ENCODE measurements around the gene BMPR1B. TPM values are rescaled to one million over a fixed set of nuclear protein-coding genes. Genes with fewer than 3 reads are reported as not detected.

The BMPR1B gene
- polyA plus RNA-seq, 6 donors from 2014 or later, result not detected

DNA sequence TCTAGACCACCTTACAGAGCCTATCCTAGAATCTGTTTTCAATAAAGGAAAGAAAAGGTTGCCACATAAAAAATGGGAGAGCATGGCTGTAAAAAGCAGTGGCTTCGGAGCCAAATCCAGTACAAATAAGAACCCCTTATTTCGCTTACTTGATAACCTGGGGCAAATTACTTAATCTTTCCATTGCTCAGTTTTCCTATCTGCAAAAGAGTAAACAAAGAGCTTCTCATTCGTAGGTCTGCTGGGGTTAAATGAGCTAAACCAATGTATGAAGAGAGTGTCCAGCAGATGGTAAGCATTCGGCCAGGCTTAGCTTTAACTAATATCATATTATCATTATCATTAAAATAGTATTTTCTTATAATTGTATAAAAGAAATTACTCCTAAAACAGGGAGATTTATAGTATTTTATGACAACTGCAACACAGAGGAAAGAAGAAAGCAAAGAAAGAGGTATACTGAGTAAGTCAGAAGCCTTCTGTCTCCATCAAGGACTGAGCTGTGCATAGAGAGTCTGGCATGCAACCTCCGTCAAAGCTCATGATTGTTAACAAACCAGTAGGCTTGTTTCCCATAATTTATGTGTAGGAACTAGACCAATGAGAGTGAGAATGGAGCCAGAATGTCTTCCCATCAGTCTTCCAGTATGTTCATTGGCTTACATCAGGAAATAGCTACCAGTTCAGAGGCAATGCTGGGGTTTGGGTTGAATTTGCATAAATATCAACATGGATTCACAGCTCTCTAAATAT lies 426.1 kb downstream of the BMPR1B start:
- H3K4me3 Mint-ChIP-seq, result no peak overlapping the region
- H3K4me1 Mint-ChIP-seq, result no peaks in the 10 kb centered on the region
- H3K27ac Mint-ChIP-seq, result no peak overlapping the region
- DNase-seq (no peak), ATAC-seq (ENCODE audit: low read depth in 2 of 2) (no peak)
- H3K36me3 Mint-ChIP-seq, result no peaks in the 10 kb centered on the region
- peaks cover 0 to 2% (median 0%) of the 10 kb centered on the region in 7 donors for H3K9me3 Mint-ChIP-seq
- peaks cover 0 to 6% (median 0%) of the 10 kb centered on the region in 3 donors for H3K27me3 Mint-ChIP-seq

- Mint-ChIP-seq H3K9me3 (peaks cover 0 to 7% (median 0%) of the 10 kb centered on the region in 7 donors), H3K27ac (no peak overlapping the region), H3K4me1 (no peaks in the 10 kb centered on the region), H3K36me3 (no peaks in the 10 kb centered on the region), H3K4me3 (no peak overlapping the region), H3K27me3 (no peaks in the 10 kb centered on the region)
- ATAC-seq (ENCODE audit: low read depth in 2 of 2), result no peak
- DNase-seq, result no peak
These were observed 428.9 kb downstream of the BMPR1B start for GRCh38 chr4:95186666-95187065.

- Mint-ChIP-seq H3K27me3 (peaks cover 0 to 2% (median 0%) of the 10 kb centered on the region in 3 donors), H3K4me1 (no peaks in the 10 kb centered on the region), H3K27ac (no peak overlapping the region), H3K36me3 (no peaks in the 10 kb centered on the region), H3K4me3 (no peak overlapping the region), H3K9me3 (peaks cover 0 to 12% (median 6%) of the 10 kb centered on the region in 7 donors)
- DNase-seq (no peak), ATAC-seq (ENCODE audit: low read depth in 2 of 2) (no peak)
These were observed 431.1 kb downstream of the BMPR1B start for GRCh38 chr4:95188701-95189370.

DNA sequence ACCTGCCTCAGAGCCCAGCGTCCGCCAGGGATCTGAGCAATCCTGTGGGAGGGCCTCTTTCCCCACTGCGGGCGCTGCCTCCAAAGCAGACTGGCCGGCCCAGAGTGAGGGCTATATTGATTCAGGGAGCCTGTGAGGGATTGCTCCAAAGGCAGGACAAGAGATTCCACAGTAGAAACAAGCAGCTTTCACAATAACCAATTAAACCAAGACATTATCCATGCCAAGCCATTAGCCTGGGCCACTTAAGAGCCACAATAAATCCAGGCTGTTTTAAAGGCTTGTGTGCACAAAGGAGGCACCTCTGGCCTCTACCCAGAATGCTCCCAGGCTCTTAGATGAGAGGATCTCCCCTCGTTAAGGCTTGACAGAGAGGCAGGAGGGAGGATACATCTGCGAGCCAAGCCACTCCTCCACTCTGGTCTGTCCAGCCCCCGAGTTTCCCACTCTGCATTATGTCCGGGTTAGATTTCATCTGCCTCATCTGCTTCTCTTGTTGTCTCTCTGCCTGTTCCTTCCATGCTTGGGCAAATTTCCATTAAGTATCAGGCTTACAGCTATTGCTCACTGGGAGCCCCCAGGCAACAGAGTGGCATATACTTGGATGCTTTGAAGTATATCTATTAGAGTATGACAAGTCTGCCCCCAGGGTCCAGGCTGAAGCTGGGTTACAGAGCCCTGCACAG lies 433.1 kb downstream of the BMPR1B start:
- no peak overlapping the region for H3K4me3 Mint-ChIP-seq
- ATAC-seq (ENCODE audit: low read depth in 2 of 2) (no peak), DNase-seq (no peak)
- peaks cover 0 to 14% (median 4%) of the 10 kb centered on the region in 7 donors for H3K9me3 Mint-ChIP-seq
- no peaks in the 10 kb centered on the region for H3K36me3 Mint-ChIP-seq
- H3K4me1 Mint-ChIP-seq, result no peaks in the 10 kb centered on the region
- H3K27me3 Mint-ChIP-seq, result peaks cover 0 to 4% (median 0%) of the 10 kb centered on the region in 3 donors
- no peak overlapping the region for H3K27ac Mint-ChIP-seq

- no peaks in the 10 kb centered on the region for H3K36me3 Mint-ChIP-seq
- no peak for ATAC-seq (ENCODE audit: low read depth in 2 of 2)
- no peaks in the 10 kb centered on the region for H3K4me1 Mint-ChIP-seq
- peaks cover 0 to 4% (median 0%) of the 10 kb centered on the region in 3 donors for H3K27me3 Mint-ChIP-seq
- H3K9me3 Mint-ChIP-seq, result peaks cover 0 to 14% (median 4%) of the 10 kb centered on the region in 7 donors
- no peak for DNase-seq
- H3K4me3 Mint-ChIP-seq, result no peak overlapping the region
- no peak overlapping the region for H3K27ac Mint-ChIP-seq
These were observed 433.8 kb downstream of the BMPR1B start for GRCh38 chr4:95191537-95191936.

DNA sequence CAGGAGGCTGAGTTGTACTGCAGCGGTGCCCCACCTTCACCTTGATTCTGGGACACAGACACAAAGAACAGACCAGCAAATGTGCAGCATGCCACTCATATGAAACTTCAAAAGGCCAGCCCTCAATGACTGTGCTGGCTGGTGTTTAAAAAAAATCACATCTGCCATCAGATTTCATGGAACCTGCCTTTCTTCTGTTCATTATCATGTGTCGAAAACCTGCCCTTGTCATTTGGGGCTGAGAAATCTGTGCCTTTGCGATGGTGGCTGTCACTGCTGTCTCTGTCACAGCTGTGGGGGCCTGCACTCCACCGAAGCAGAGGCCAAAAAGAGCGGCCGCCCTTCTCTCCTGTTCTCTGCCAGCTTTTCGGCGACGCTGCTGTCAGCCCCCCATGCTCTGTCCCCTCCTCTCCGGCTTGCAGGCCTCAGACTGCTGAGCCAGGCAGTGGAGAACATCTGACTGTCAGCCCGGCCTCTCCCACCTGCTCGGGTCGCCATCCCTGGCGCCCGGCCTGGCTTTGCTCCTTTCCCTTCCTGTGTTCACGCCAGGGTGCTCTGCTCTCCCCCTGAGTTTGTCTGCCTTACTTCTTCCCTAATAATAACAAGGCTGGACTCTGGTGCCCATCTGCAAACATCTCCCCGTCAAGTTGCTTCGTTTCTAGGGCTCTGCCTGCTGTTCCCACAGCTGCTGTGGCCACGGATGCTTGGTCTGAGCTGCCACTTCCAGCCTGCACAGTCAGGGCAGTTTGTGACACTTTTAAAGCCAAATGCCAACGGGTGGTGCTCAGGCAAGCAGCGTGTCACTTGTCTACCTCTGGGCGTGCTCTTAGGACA lies 435.9 kb downstream of the BMPR1B start:
- Mint-ChIP-seq H3K27ac (no peak overlapping the region), H3K9me3 (peaks cover 0 to 14% (median 4%) of the 10 kb centered on the region in 7 donors), H3K4me1 (no peaks in the 10 kb centered on the region), H3K4me3 (no peak overlapping the region), H3K27me3 (peaks cover 0 to 4% (median 0%) of the 10 kb centered on the region in 3 donors), H3K36me3 (no peaks in the 10 kb centered on the region)
- ATAC-seq (ENCODE audit: low read depth in 2 of 2) (no peak), DNase-seq (no peak)

GRCh38 chr4:95197353-95197752 lies 439.6 kb downstream of the BMPR1B start:
- H3K27ac Mint-ChIP-seq, result no peak overlapping the region
- H3K4me1 Mint-ChIP-seq, result no peaks in the 10 kb centered on the region
- no peak overlapping the region for H3K4me3 Mint-ChIP-seq
- peaks cover 0 to 10% (median 2%) of the 10 kb centered on the region in 7 donors for H3K9me3 Mint-ChIP-seq
- peaks cover 0 to 4% (median 0%) of the 10 kb centered on the region in 3 donors for H3K27me3 Mint-ChIP-seq
- no peaks in the 10 kb centered on the region for H3K36me3 Mint-ChIP-seq
- no peak for DNase-seq
- ATAC-seq (ENCODE audit: low read depth in 2 of 2), result no peak

DNA sequence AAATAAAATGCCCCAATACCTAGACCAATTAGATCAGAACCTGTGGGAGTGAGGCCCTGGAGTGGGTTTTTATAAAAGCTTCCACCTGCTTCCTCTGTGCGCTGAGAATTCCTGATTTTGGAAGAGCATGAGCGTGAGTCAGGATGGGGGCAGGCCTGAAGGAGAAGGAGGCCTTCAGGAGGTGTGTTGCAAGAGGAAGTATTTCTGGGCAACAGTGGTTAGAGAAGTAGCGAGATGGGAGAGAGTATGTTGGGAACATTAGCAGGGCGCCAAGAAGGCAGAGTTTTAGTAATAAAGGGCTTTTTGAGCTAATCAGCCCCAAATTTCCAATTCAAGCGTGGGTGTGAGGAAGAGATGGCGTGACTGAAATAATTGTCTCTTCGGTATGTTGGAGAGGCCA lies 441.2 kb downstream of the BMPR1B start:
- Mint-ChIP-seq H3K4me1 (no peaks in the 10 kb centered on the region), H3K36me3 (no peaks in the 10 kb centered on the region), H3K9me3 (peaks cover 0 to 3% (median 0%) of the 10 kb centered on the region in 7 donors), H3K4me3 (no peak overlapping the region), H3K27me3 (peaks cover 0 to 1% (median 0%) of the 10 kb centered on the region in 3 donors), H3K27ac (no peak overlapping the region)
- ATAC-seq (ENCODE audit: low read depth in 2 of 2) (no peak), DNase-seq (no peak)

- DNase-seq (no peak), ATAC-seq (ENCODE audit: low read depth in 2 of 2) (no peak)
- H3K9me3 Mint-ChIP-seq, result peaks cover 0 to 3% (median 0%) of the 10 kb centered on the region in 7 donors
- H3K4me3 Mint-ChIP-seq, result no peak overlapping the region
- H3K27ac Mint-ChIP-seq, result no peak overlapping the region
- no peaks in the 10 kb centered on the region for H3K36me3 Mint-ChIP-seq
- H3K27me3 Mint-ChIP-seq, result no peaks in the 10 kb centered on the region
- H3K4me1 Mint-ChIP-seq, result no peaks in the 10 kb centered on the region
These were observed 446.6 kb downstream of the BMPR1B start for GRCh38 chr4:95204267-95204844.

DNA sequence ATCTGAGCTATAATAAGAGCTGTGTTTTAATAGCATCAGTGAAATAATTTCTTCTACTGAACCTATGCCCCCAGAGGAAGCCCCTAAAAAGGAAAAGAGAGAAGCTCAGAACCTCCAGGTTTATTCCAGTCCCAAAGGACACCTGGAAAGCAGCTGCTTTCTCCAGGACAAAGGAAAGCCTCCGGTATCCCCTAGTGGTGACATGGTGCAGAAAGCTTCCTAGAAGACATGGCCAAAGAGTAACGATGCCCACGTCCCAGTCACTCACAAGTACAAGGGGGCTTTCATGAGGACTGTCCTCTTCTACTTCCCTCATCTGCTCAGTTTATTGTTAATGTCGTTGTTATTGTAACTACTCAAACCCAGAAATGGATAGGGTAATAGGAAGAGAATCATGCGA lies 447.1 kb downstream of the BMPR1B start:
- H3K27me3 Mint-ChIP-seq, result no peaks in the 10 kb centered on the region
- no peak for DNase-seq
- H3K9me3 Mint-ChIP-seq, result peaks cover 0 to 3% (median 0%) of the 10 kb centered on the region in 7 donors
- H3K4me3 Mint-ChIP-seq, result no peak overlapping the region
- H3K27ac Mint-ChIP-seq, result no peak overlapping the region
- H3K36me3 Mint-ChIP-seq, result no peaks in the 10 kb centered on the region
- no peaks in the 10 kb centered on the region for H3K4me1 Mint-ChIP-seq
- no peak for ATAC-seq (ENCODE audit: low read depth in 2 of 2)

Data from naive B cell (primary cell).